Heart left ventricle (tissue), 16 donors: ENCODE measurements around the gene CRYBG2. TPM values are rescaled to one million over a fixed set of nuclear protein-coding genes. Genes with fewer than 3 reads are reported as not detected.

Source experiments
- ATAC-seq, 4 donors: fragments of 200-7000 bp; cut with Tn5 transposase; one replicate each; pipeline ENCODE4 v1.9.1; 2020 to 2022; ENCODE audit warnings: moderate library complexity in 4 of 4, mild to moderate bottlenecking in 3 of 4, moderate number of reproducible peaks in 1 of 4
- DNase-seq, 5 donors: peaks; one replicate each; pipeline ENCODE4 v3.0.0-alpha.2; 2020
- H3K27ac ChIP-seq, 12 donors: fragments of 200-600 bp; sonication (generic) in 4 of 12; one replicate each; pipeline versions ENCODE4 v1.5.0 to v1.8.0; 2016 to 2022; ENCODE audit warnings: mild to moderate bottlenecking in 2 of 12
- H3K27me3 ChIP-seq, 9 donors: fragments of 200-600 bp; sonication (generic) in 2 of 9; one replicate each; pipeline versions ENCODE4 v1.5.1 to v1.8.0; 2016 to 2022; ENCODE audit warnings: mild to moderate bottlenecking in 3 of 9
- H3K36me3 ChIP-seq, 9 donors: fragments of 200-600 bp; sonication (generic) in 2 of 9; one replicate each; pipeline versions ENCODE4 v1.5.0 to v1.8.0; 2018 to 2022; ENCODE audit warnings: mild to moderate bottlenecking in 2 of 9
- H3K4me1 ChIP-seq, 12 donors: fragments of 200-600 bp; sonication (generic) in 4 of 12; one replicate each; pipeline versions ENCODE4 v1.5.0 to v1.8.0; 2016 to 2022; ENCODE audit warnings: mild to moderate bottlenecking in 3 of 12
- H3K4me3 ChIP-seq, 12 donors: fragments of 200-600 bp; sonication (generic) in 4 of 12; one replicate each; pipeline versions ENCODE4 v1.5.0 to v1.8.0; 2017 to 2022; ENCODE audit warnings: mild to moderate bottlenecking in 9 of 12, moderate library complexity in 4 of 12
- H3K9me3 ChIP-seq, 12 donors: fragments of 200-600 bp; sonication (generic) in 4 of 12; one replicate each; pipeline versions ENCODE4 v1.5.0 to v1.8.0; 2016 to 2022; ENCODE audit warnings: mild to moderate bottlenecking in 1 of 12
- CTCF ChIP-seq, 12 donors: fragments of 200-600 bp; sonication (generic) in 4 of 12; IDR thresholded peaks; one replicate each; pipeline versions ENCODE4 v1.5.0 to v1.8.0; 2018 to 2022; ENCODE audit warnings: antibody characterized with exemption in 12 of 12, mild to moderate bottlenecking in 5 of 12
- POLR2A ChIP-seq, 2 donors: fragments of 450-650 bp; IDR thresholded peaks; one replicate each; pipeline ENCODE4 v1.6.1; 2017; ENCODE audit warnings: antibody characterized with exemption in 2 of 2, mild to moderate bottlenecking in 2 of 2, moderate library complexity in 2 of 2
- WGBS, 4 donors: extraction: QIAGEN DNeasy Blood & Tissue Kit in 2 of 4; methylation state at CpG; one replicate each; pipeline versions ENCODE4 v1.1.5 to v1.1.7; 2013 to 2018; 5-methylcytosine and 5-hydroxymethylcytosine counted together
- intact Hi-C, 10 donors: fragments of 100-400 bp; cut with DNase I; formaldehyde crosslinking; loops; one replicate each; pipeline versions ENCODE4 v1.11.1 to v1.14.2; 2022
- polyA plus RNA-seq, 2 donors: library from polyadenylated mRNA; stranded (reverse); fragments of 200-250 nt; gene quantifications; one replicate each; pipeline ENCODE4 v1.2.3, GENCODE V29; 2013
- total RNA-seq, 9 donors: library from RNA; depleted of rRNA in 2 of 9; stranded (reverse); fragments of >200 nt in 2 of 9; fragmentation: NEBNext Ultra II Directional in 3 of 9; extraction: Animal tissue kit (Norgen Biotek cat#: 25700) in 3 of 9; gene quantifications; one replicate each; pipeline versions ENCODE4 v1.1.0 to v1.2.4, GENCODE V29; 2016 to 2023
- donor health status: ischemic (EF 13 %, LVEDD 7.1; RV severe dilation, severe dysfunction).
- donor health status: healthy with polysubstance abuse.
- donor health status: DM: no; HTN: yes; CAD: no.
- donor health status: DM: no; HTN: no; CAD: no.
- donor health status: ischemic (EF 25% LVEDD 6.9; RV normal size, moderate dysfunction).
- donor health status: ischemic (EF 25% LVEDD 5.7; RV mildly dilated, moderate dysfunction).
- donor health status: healthy.
- donor health status: DM: yes; HTN: yes; CAD: no.
- donor health status: ischemic (EF 35%, LVEDD 5.7; RV mildly dilated, moderate dysfunction).
- donor health status: nonischemic (EF 11% LVEDD 7.7; RV severe dilation, severe dysfunction).
- donor health status: DM: yes; HTN: yes; CAD: no.
- donor health status: PGD.
- donor health status: ischemic (EF 29% LVEDD 5.4; RV normal size, mild dysfunction).
- donor health status: nonischemic (EF 23%, LVEDD 6.1; RV moderate dilation, normal function).

Gene CRYBG2
- total and polyA plus RNA-seq, 11 donors = 0.25 to 0.45 TPM; not detected in 9

- peak overlapping the region in 1 of 12 donors; percentile 31 for H3K4me3 ChIP-seq
- no peak overlapping the region for H3K27ac ChIP-seq
- WGBS, 4 donors = 44 to 52% (median 51%) methylated on average over 6 of the region's 6 CpGs
- ATAC-seq = no peak
- intact Hi-C loops = no loop called here
- TF ChIP-seq POLR2A (IDR thresholded peaks at IDR 0.05) (no peak), CTCF (IDR thresholded peaks at IDR 0.05) (no peak)
- H3K36me3 ChIP-seq = no peaks in the 10 kb centered on the region
- H3K4me1 ChIP-seq = peaks cover 0 to 28% (median 0%) of the 10 kb centered on the region in 12 donors
- peaks cover 0 to 17% (median 0%) of the 10 kb centered on the region in 9 donors for H3K27me3 ChIP-seq
- DNase-seq = no peak
- H3K9me3 ChIP-seq = no peaks in the 10 kb centered on the region
These were observed 16.9 kb upstream of the CRYBG2 start for GRCh38 chr1:26370591-26371382.

- Histone ChIP-seq H3K4me3 (no peak overlapping the region), H3K4me1 (peaks cover 0 to 21% (median 0%) of the 10 kb centered on the region in 12 donors), H3K27me3 (peaks cover 0 to 24% (median 7%) of the 10 kb centered on the region in 9 donors), H3K36me3 (no peaks in the 10 kb centered on the region), H3K9me3 (no peaks in the 10 kb centered on the region), H3K27ac (no peak overlapping the region)
- ATAC-seq = no peak
- DNase-seq = no peak
- WGBS, 4 donors = 83 to 91% (median 91%) methylated on average over 3 of the region's 3 CpGs
- TF ChIP-seq CTCF (IDR thresholded peaks at IDR 0.05) (no peak), POLR2A (IDR thresholded peaks at IDR 0.05) (no peak)
- intact Hi-C loops = no loop called here
These were observed 14.6 kb upstream of the CRYBG2 start for GRCh38 chr1:26368486-26368885.

GRCh38 chr1:26368006-26368405, 14.1 kb upstream of the CRYBG2 start:
- DNase-seq (no peak), ATAC-seq (no peak)
- Histone ChIP-seq H3K4me1 (peaks cover 0 to 19% (median 0%) of the 10 kb centered on the region in 12 donors), H3K27ac (no peak overlapping the region), H3K9me3 (no peaks in the 10 kb centered on the region), H3K27me3 (peaks cover 0 to 27% (median 7%) of the 10 kb centered on the region in 9 donors), H3K4me3 (no peak overlapping the region), H3K36me3 (no peaks in the 10 kb centered on the region)
- TF ChIP-seq POLR2A (IDR thresholded peaks at IDR 0.05) (no peak), CTCF (IDR thresholded peaks at IDR 0.05) (no peak)
- intact Hi-C loops = no loop called here
- WGBS, 4 donors = 65 to 79% (median 69%) methylated on average over 4 of the region's 4 CpGs

GRCh38 chr1:26367441-26367840, 13.5 kb upstream of the CRYBG2 start:
- WGBS, 4 donors = 90 to 100% (median 94%) methylated on average over 1 to 6 of the region's 6 CpGs
- TF ChIP-seq POLR2A (IDR thresholded peaks at IDR 0.05) = no peak
- no peak for TF ChIP-seq CTCF (IDR thresholded peaks at IDR 0.05)
- intact Hi-C loops = no loop called here
- Histone ChIP-seq H3K36me3 (no peaks in the 10 kb centered on the region), H3K27me3 (peaks cover 0 to 33% (median 7%) of the 10 kb centered on the region in 9 donors), H3K27ac (no peak overlapping the region), H3K9me3 (no peaks in the 10 kb centered on the region), H3K4me3 (no peak overlapping the region), H3K4me1 (peaks cover 0 to 14% (median 0%) of the 10 kb centered on the region in 12 donors)
- DNase-seq (no peak), ATAC-seq (no peak)
